ENCODE results near the gene SF3B1. TPM values are rescaled to one million over a fixed set of nuclear protein-coding genes. Genes with fewer than 3 reads are reported as not detected.

The SF3B1 gene
- total and polyA plus RNA-seq, 2 donors (not counting 1 experiment from before 2014, with no cell fraction given): 524 to 722 TPM

GRCh38 chr2:197450465-197450864 lies 15.6 kb upstream of the SF3B1 start:
- H3K27ac ChIP-seq (ENCODE audit: low read length in 2 of 2): no peak overlapping the region
- Mint-ChIP-seq H3K9me3 (ENCODE audit: insufficient read depth) (no peaks in the 10 kb centered on the region), H3K4me1 (peaks cover 29% of the 10 kb centered on the region), H3K27me3 (no peaks in the 10 kb centered on the region), H3K27ac (no peak overlapping the region), H3K4me3 (no peak overlapping the region)
- H4K20me1 ChIP-seq (ENCODE audit: control insufficient read depth, insufficient read depth, low read length, poor library complexity, severe bottlenecking): peaks cover 11% of the 10 kb centered on the region
- no peak overlapping the region for H3K4me3 ChIP-seq (ENCODE audit: control extremely low read depth in 1 of 5, extremely low read depth in 1 of 5, insufficient read depth in 1 of 5, low read depth in 2 of 5, low read length in 4 of 5)
- H3K36me3 ChIP-seq (replicated peaks in 1 of 2; ENCODE audit: control extremely low read depth in 1 of 2, control insufficient read depth in 1 of 2, extremely low read depth in 1 of 2, insufficient read depth in 2 of 2, low read length in 1 of 2): no peaks in the 10 kb centered on the region
- H3K4me2 ChIP-seq (replicated peaks; ENCODE audit: low read depth, low read length, poor library complexity, severe bottlenecking): no peak overlapping the region
- no peak overlapping the region for H2AFZ ChIP-seq (ENCODE audit: insufficient read depth, low read depth, low read length, poor library complexity, severe bottlenecking)
- no peak overlapping the region for H3K9ac ChIP-seq (ENCODE audit: low read length)
- 96% methylated on average over 23 of the region's 25 CpGs for WGBS (ENCODE audit: insufficient coverage)
- no peak for TF ChIP-seq EZH2 (IDR thresholded peaks at IDR 0.05; ENCODE audit: borderline replicate concordance, insufficient read depth, low read depth, low read length, poor library complexity, severe bottlenecking)
- TF ChIP-seq, protein P1, sequence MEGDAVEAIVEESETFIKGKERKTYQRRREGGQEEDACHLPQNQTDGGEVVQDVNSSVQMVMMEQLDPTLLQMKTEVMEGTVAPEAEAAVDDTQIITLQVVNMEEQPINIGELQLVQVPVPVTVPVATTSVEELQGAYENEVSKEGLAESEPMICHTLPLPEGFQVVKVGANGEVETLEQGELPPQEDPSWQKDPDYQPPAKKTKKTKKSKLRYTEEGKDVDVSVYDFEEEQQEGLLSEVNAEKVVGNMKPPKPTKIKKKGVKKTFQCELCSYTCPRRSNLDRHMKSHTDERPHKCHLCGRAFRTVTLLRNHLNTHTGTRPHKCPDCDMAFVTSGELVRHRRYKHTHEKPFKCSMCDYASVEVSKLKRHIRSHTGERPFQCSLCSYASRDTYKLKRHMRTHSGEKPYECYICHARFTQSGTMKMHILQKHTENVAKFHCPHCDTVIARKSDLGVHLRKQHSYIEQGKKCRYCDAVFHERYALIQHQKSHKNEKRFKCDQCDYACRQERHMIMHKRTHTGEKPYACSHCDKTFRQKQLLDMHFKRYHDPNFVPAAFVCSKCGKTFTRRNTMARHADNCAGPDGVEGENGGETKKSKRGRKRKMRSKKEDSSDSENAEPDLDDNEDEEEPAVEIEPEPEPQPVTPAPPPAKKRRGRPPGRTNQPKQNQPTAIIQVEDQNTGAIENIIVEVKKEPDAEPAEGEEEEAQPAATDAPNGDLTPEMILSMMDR (IDR thresholded peaks at IDR 0.05): no peak
- intact Hi-C loops (cut with micrococcal nuclease): no loop called here
- H3K9me3 ChIP-seq (ENCODE audit: control extremely low read depth in 1 of 3, control insufficient read depth in 2 of 3, insufficient read depth in 1 of 3, low read length in 2 of 3): peaks cover 0 to 3% (median 0%) of the 10 kb centered on the region in 3 donors
- POLR2A ChIA-PET: interaction anchor here (1.0 kb wide), 1 partner anchor 13 kb away, joined by 7 read pairs; no protein-coding TSS in a partner anchor
- CTCF ChIA-PET: interaction anchor here (1.6 kb wide), 1 partner anchor 15 kb away, joined by 6 read pairs; the partner anchor contains the start of gene SF3B1
- no peaks in the 10 kb centered on the region for H3K27me3 ChIP-seq (replicated peaks in 1 of 4; ENCODE audit: control extremely low read depth in 1 of 4, control insufficient read depth in 3 of 4, insufficient read depth in 4 of 4, low read length in 3 of 4)
- H3K4me1 ChIP-seq (ENCODE audit: control insufficient read depth in 2 of 2, insufficient read depth in 2 of 2, low read length in 2 of 2): peaks cover 17 to 19% of the 10 kb centered on the region in 2 donors
- ATAC-seq (ENCODE audit: low read depth): no peak
- DNase-seq: no peak
- peaks cover 18% of the 10 kb centered on the region for H3K79me2 ChIP-seq (ENCODE audit: control insufficient read depth, insufficient read depth, low read length)

DNA sequence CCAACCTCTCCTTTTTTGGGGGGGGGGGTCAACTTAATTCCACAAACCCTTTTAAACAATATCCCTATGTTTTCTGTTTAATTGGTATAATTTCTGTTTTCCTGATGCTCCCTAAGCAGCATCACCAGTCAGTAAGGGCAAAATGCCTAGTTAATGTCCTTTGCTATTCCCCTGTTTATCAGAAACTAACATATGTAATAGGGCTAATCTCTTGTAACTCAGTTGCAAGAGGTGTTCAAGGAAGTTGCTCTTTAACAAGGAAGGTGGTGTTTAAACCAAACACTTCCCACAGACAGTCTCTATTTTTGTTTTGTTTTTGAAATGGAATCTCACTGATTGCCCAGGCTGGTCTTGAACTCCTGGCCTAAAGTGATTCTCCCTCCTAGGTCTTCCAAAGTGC lies 12.0 kb upstream of the SF3B1 start:
- CTCF ChIA-PET: no interaction called here
- Histone ChIP-seq H3K36me3 (replicated peaks in 1 of 2; ENCODE audit: control extremely low read depth in 1 of 2, control insufficient read depth in 1 of 2, extremely low read depth in 1 of 2, insufficient read depth in 2 of 2, low read length in 1 of 2) (no peaks in the 10 kb centered on the region), H3K4me1 (ENCODE audit: control insufficient read depth in 2 of 2, insufficient read depth in 2 of 2, low read length in 2 of 2) (no peaks in the 10 kb centered on the region), H3K9me3 (ENCODE audit: control extremely low read depth in 1 of 3, control insufficient read depth in 2 of 3, insufficient read depth in 1 of 3, low read length in 2 of 3) (peaks cover 0 to 3% (median 0%) of the 10 kb centered on the region in 3 donors), H3K27me3 (replicated peaks in 1 of 4; ENCODE audit: control extremely low read depth in 1 of 4, control insufficient read depth in 3 of 4, insufficient read depth in 4 of 4, low read length in 3 of 4) (peaks cover 0 to 2% (median 0%) of the 10 kb centered on the region in 4 experiments), H3K4me2 (replicated peaks; ENCODE audit: low read depth, low read length, poor library complexity, severe bottlenecking) (no peak overlapping the region), H3K27ac (ENCODE audit: low read length in 2 of 2) (no peak overlapping the region), H4K20me1 (ENCODE audit: control insufficient read depth, insufficient read depth, low read length, poor library complexity, severe bottlenecking) (no peaks in the 10 kb centered on the region), H3K79me2 (ENCODE audit: control insufficient read depth, insufficient read depth, low read length) (no peaks in the 10 kb centered on the region), H3K9ac (ENCODE audit: low read length) (no peak overlapping the region), H2AFZ (ENCODE audit: insufficient read depth, low read depth, low read length, poor library complexity, severe bottlenecking) (no peak overlapping the region), H3K4me3 (ENCODE audit: control extremely low read depth in 1 of 5, extremely low read depth in 1 of 5, insufficient read depth in 1 of 5, low read depth in 2 of 5, low read length in 4 of 5) (no peak overlapping the region)
- intact Hi-C loops (cut with micrococcal nuclease): no loop called here
- no peaks in the 10 kb centered on the region for H3K9me3 Mint-ChIP-seq (ENCODE audit: insufficient read depth)
- no peak overlapping the region for H3K27ac Mint-ChIP-seq
- H3K4me3 Mint-ChIP-seq: no peak overlapping the region
- peaks cover 3% of the 10 kb centered on the region for H3K4me1 Mint-ChIP-seq
- peaks cover 3% of the 10 kb centered on the region for H3K27me3 Mint-ChIP-seq
- POLR2A ChIA-PET: no interaction called here
- ATAC-seq (ENCODE audit: low read depth) (no peak), DNase-seq (no peak)
- TF ChIP-seq, protein P1 (IDR thresholded peaks at IDR 0.05): no peak
- TF ChIP-seq EZH2 (IDR thresholded peaks at IDR 0.05; ENCODE audit: borderline replicate concordance, insufficient read depth, low read depth, low read length, poor library complexity, severe bottlenecking): no peak
